Activated CD8-positive, alpha-beta memory T cell treated with anti-CD3 and anti-CD28 coated beads, Interleukin-2, amount 10 ng/mL, durations not matched to agents 7 days and 5 days (primary cell): Measurements from ENCODE around the gene SLX9. TPM values are rescaled to one million over a fixed set of nuclear protein-coding genes. Genes with fewer than 3 reads are reported as not detected.

Experiments used
- ATAC-seq: fragments of 150-1000 bp; cut with Tn5 transposase; one replicate; pipeline ENCODE4 v1.10.0; 2021; ENCODE audit warnings: moderate library complexity
- CTCF ChIA-PET: fragments of 350-600 bp; sonication (Branson Sonifier 250); formaldehyde crosslinking; loops from one replicate; lab custom pipeline; 2021; ENCODE audit warnings: antibody characterized with exemption; lab: Charles Lee
- DNase-seq: peaks from one replicate; pipeline ENCODE4 v3.0.0-alpha.2; 2020
- H3K27ac Mint-ChIP-seq: one replicate; pipeline ENCODE4 v1.8.0; 2021; ENCODE audit warnings: mild to moderate bottlenecking, mixed read lengths
- H3K27me3 Mint-ChIP-seq: one replicate; pipeline ENCODE4 v1.8.0; 2021; ENCODE audit warnings: mixed read lengths
- H3K36me3 Mint-ChIP-seq: one replicate; pipeline ENCODE4 v1.8.0; 2021; ENCODE audit warnings: mild to moderate bottlenecking, mixed read lengths
- H3K4me1 Mint-ChIP-seq: one replicate; pipeline ENCODE4 v1.8.0; 2021; ENCODE audit warnings: mixed read lengths
- H3K4me3 Mint-ChIP-seq: one replicate; pipeline ENCODE4 v1.8.0; 2021; ENCODE audit warnings: mild to moderate bottlenecking, moderate library complexity, mixed read lengths
- H3K9me3 Mint-ChIP-seq: one replicate; pipeline ENCODE4 v1.8.0; 2022; ENCODE audit warnings: low read depth, mixed read lengths
- total RNA-seq, 2 experiments: library from RNA; stranded (reverse); gene quantifications; one replicate each; pipeline ENCODE4 v1.2.3, GENCODE V29; 2021

The SLX9 gene
- total RNA-seq, 2 experiments from 2014 or later: 56.8 to 62.9 TPM

GRCh38 chr21:44958471-44959191 is 18.8 kb downstream of the SLX9 start:
- no peaks in the 10 kb centered on the region for H3K4me1 Mint-ChIP-seq

GRCh38 chr21:44959376-44960091 is 19.7 kb downstream of the SLX9 start:
- Mint-ChIP-seq H3K27me3 (no peaks in the 10 kb centered on the region), H3K27ac (no peak overlapping the region), H3K36me3 (peaks cover 27% of the 10 kb centered on the region), H3K4me1 (peaks cover 4% of the 10 kb centered on the region), H3K9me3 (no peaks in the 10 kb centered on the region), H3K4me3 (no peak overlapping the region)
- CTCF ChIA-PET: interaction anchor here (1.2 to 3.2 kb wide), 3 partner anchors 169 to 177 kb away, joined by 3 to 13 read pairs (median 4); no protein-coding TSS in a partner anchor
- ATAC-seq (no peak), DNase-seq (no peak)

More at GRCh38 chr21:44958471-44959191, 18.8 kb downstream of the SLX9 start:
- ATAC-seq (no peak), DNase-seq (no peak)
- Mint-ChIP-seq H3K36me3 (peaks cover 21% of the 10 kb centered on the region), H3K4me3 (no peak overlapping the region), H3K9me3 (no peaks in the 10 kb centered on the region), H3K27me3 (no peaks in the 10 kb centered on the region), H3K27ac (no peak overlapping the region)
- CTCF ChIA-PET: interaction anchor here (3.2 to 19.9 kb wide), 2 partner anchors 171 to 180 kb away, joined by 13 to 275 read pairs; no protein-coding TSS in a partner anchor

GRCh38 chr21:44960141-44961092 is 20.6 kb downstream of the SLX9 start:
- Mint-ChIP-seq H3K4me3 (no peak overlapping the region), H3K4me1 (peaks cover 13% of the 10 kb centered on the region), H3K36me3 (peaks cover 35% of the 10 kb centered on the region), H3K27me3 (no peaks in the 10 kb centered on the region), H3K27ac (no peak overlapping the region), H3K9me3 (no peaks in the 10 kb centered on the region)
- no peak for DNase-seq
- no peak for ATAC-seq
- CTCF ChIA-PET: interaction anchor here (1.2 to 1.4 kb wide), 2 partner anchors 168 to 176 kb away, joined by 3 to 4 read pairs; no protein-coding TSS in a partner anchor

GRCh38 chr21:44962403-44962966 is 22.7 kb downstream of the SLX9 start:
- H3K4me3 Mint-ChIP-seq: no peak overlapping the region
- H3K4me1 Mint-ChIP-seq: peaks cover 21% of the 10 kb centered on the region
- ATAC-seq (no peak), DNase-seq (no peak)
- CTCF ChIA-PET: interaction anchor here (0.7 to 4.5 kb wide), 6 partner anchors 11 to 178 kb away, joined by 3 to 30 read pairs (median 10); no protein-coding TSS in a partner anchor
- H3K27me3 Mint-ChIP-seq: no peaks in the 10 kb centered on the region
- H3K9me3 Mint-ChIP-seq: no peaks in the 10 kb centered on the region
- H3K27ac Mint-ChIP-seq: no peak overlapping the region
- peaks cover 36% of the 10 kb centered on the region for H3K36me3 Mint-ChIP-seq

GRCh38 chr21:44964381-44964780 is 24.6 kb downstream of the SLX9 start:
- Mint-ChIP-seq H3K27me3 (no peaks in the 10 kb centered on the region), H3K4me3 (no peak overlapping the region), H3K27ac (no peak overlapping the region), H3K9me3 (no peaks in the 10 kb centered on the region), H3K36me3 (peaks cover 36% of the 10 kb centered on the region), H3K4me1 (peaks cover 29% of the 10 kb centered on the region)
- ATAC-seq: no peak
- no peak for DNase-seq
- CTCF ChIA-PET: interaction anchor here (1.3 to 4.5 kb wide), 5 partner anchors 14 to 173 kb away, joined by 5 to 30 read pairs (median 10); partner anchors contain the start of gene SLX9

GRCh38 chr21:44965251-44966022 is 25.6 kb downstream of the SLX9 start:
- no peak overlapping the region for H3K27ac Mint-ChIP-seq
- no peak overlapping the region for H3K4me3 Mint-ChIP-seq
- CTCF ChIA-PET: interaction anchor here (0.8 to 4.5 kb wide), 6 partner anchors 15 to 175 kb away, joined by 3 to 30 read pairs (median 7); partner anchors contain the start of gene SLX9
- no peaks in the 10 kb centered on the region for H3K9me3 Mint-ChIP-seq
- H3K27me3 Mint-ChIP-seq: no peaks in the 10 kb centered on the region
- peaks cover 34% of the 10 kb centered on the region for H3K36me3 Mint-ChIP-seq
- DNase-seq: peak; percentile 47
- H3K4me1 Mint-ChIP-seq: peaks cover 37% of the 10 kb centered on the region
- ATAC-seq: peak; percentile 62

GRCh38 chr21:44966135-44967081 is 26.6 kb downstream of the SLX9 start:
- Mint-ChIP-seq H3K27ac (peak overlapping the region; percentile 7), H3K9me3 (no peaks in the 10 kb centered on the region), H3K4me1 (peaks cover 37% of the 10 kb centered on the region), H3K36me3 (peaks cover 25% of the 10 kb centered on the region), H3K27me3 (no peaks in the 10 kb centered on the region), H3K4me3 (no peak overlapping the region)
- CTCF ChIA-PET: interaction anchor here (1.0 to 4.5 kb wide), 7 partner anchors 17 to 174 kb away, joined by 3 to 30 read pairs (median 4); no protein-coding TSS in a partner anchor
- DNase-seq (no peak), ATAC-seq (no peak)

GRCh38 chr21:44967082-44968047 is 27.5 kb downstream of the SLX9 start:
- DNase-seq: no peak
- CTCF ChIA-PET: interaction anchor here (1.0 to 1.3 kb wide), 4 partner anchors 18 to 173 kb away, joined by 3 to 4 read pairs (median 4); no protein-coding TSS in a partner anchor
- H3K9me3 Mint-ChIP-seq: no peaks in the 10 kb centered on the region
- ATAC-seq: no peak
- peaks cover 37% of the 10 kb centered on the region for H3K4me1 Mint-ChIP-seq
- H3K27ac Mint-ChIP-seq: no peak overlapping the region
- no peaks in the 10 kb centered on the region for H3K27me3 Mint-ChIP-seq
- H3K4me3 Mint-ChIP-seq: no peak overlapping the region
- peaks cover 18% of the 10 kb centered on the region for H3K36me3 Mint-ChIP-seq

- no peak for ATAC-seq
- no peak for DNase-seq
- Mint-ChIP-seq H3K9me3 (no peaks in the 10 kb centered on the region), H3K36me3 (peaks cover 11% of the 10 kb centered on the region), H3K4me3 (no peak overlapping the region), H3K27ac (no peak overlapping the region), H3K4me1 (peaks cover 36% of the 10 kb centered on the region), H3K27me3 (no peaks in the 10 kb centered on the region)
- CTCF ChIA-PET: interaction anchor here (1.3 to 2.0 kb wide), 2 partner anchors 160 to 168 kb away, joined by 5 to 10 read pairs; no protein-coding TSS in a partner anchor
Observed at GRCh38 chr21:44969066-44969670, 29.3 kb downstream of the SLX9 start.
